DOHH2 (cell line): ENCODE data around the gene IFITM10.

ENCODE experiments used
- EZH2phosphoT487 ChIP-seq: fragments of 200-600 bp; sonication (generic); IDR thresholded peaks from 2 replicates; pipeline ENCODE4 v1.6.1; 2017; ENCODE audit warnings: borderline replicate concordance, mild to moderate bottlenecking, antibody characterized with exemption, low read length, moderate library complexity, mixed read lengths
- TF ChIP-seq, protein P1 (sequence below): fragments of 200-600 bp; sonication (generic); IDR thresholded peaks from one replicate; pipeline ENCODE4 v1.5.1; 2014; ENCODE audit warnings: antibody characterized with exemption, mild to moderate bottlenecking, low read depth, low read length; ENCODE audit not compliant: poor library complexity, severe bottlenecking

DNA sequence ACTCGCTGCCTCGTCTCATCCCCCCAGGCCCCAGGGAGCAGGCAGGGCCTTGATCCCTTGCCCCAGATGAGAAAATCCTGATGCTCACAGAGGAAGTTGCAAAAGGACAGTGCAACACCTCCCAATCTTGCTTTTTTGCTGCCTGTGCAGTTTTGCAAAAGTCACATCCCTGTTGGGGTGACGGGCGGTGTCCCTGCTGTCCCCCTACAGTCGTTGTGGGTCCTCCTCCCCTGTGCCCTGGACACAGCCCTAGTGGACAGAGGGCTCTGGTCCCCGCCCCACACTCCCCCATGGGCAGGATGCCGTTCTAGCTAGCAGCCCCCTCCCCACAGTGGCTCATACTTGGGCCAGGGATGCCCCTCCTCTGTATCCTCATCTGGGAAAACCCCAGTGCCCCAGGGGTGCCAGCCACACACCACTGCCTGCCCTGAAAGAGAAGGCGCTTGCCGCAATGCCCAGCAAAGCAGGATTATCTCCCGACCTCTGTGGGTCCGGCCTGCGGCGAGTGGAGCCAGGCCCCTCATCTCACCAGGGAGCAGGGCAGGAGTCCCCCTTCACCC lies 31.7 kb upstream of the IFITM10 start:
- TF ChIP-seq, protein P1, sequence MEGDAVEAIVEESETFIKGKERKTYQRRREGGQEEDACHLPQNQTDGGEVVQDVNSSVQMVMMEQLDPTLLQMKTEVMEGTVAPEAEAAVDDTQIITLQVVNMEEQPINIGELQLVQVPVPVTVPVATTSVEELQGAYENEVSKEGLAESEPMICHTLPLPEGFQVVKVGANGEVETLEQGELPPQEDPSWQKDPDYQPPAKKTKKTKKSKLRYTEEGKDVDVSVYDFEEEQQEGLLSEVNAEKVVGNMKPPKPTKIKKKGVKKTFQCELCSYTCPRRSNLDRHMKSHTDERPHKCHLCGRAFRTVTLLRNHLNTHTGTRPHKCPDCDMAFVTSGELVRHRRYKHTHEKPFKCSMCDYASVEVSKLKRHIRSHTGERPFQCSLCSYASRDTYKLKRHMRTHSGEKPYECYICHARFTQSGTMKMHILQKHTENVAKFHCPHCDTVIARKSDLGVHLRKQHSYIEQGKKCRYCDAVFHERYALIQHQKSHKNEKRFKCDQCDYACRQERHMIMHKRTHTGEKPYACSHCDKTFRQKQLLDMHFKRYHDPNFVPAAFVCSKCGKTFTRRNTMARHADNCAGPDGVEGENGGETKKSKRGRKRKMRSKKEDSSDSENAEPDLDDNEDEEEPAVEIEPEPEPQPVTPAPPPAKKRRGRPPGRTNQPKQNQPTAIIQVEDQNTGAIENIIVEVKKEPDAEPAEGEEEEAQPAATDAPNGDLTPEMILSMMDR, result no peak
- TF ChIP-seq EZH2phosphoT487, result no peak
